WTC11 (cell line): ENCODE measurements around the gene ABCF2. TPM values are rescaled to one million over a fixed set of nuclear protein-coding genes. Genes with fewer than 3 reads are reported as not detected.

Experiments
- ATAC-seq: fragments of 200-7000 bp; cut with Tn5 transposase; 2 replicates; pipeline ENCODE4 v1.10.0; 2021; ENCODE audit warnings: mild to moderate bottlenecking, moderate library complexity
- CTCF ChIA-PET: fragments of 300-600 bp; sonication (Branson Sonifier 250); formaldehyde crosslinking; loops from one replicate; lab custom pipeline; 2021; ENCODE audit warnings: antibody characterized with exemption; lab: Charles Lee
- POLR2A ChIA-PET: fragments of 350-600 bp; sonication (Branson Sonifier 250); formaldehyde crosslinking; loops from one replicate; lab custom pipeline; 2021; ENCODE audit warnings: antibody characterized with exemption; lab: Charles Lee
- DNase-seq: peaks from one replicate; pipeline ENCODE4 v3.0.0; 2021; ENCODE audit warnings: low spot score
- H3K27ac Mint-ChIP-seq: 2 replicates; pipeline ENCODE4 v1.8.0; 2021; ENCODE audit warnings: mixed read lengths
- H3K27me3 Mint-ChIP-seq: 2 replicates; pipeline ENCODE4 v1.8.0; 2021; ENCODE audit warnings: low read depth, mild to moderate bottlenecking, moderate library complexity, mixed read lengths
- H3K36me3 Mint-ChIP-seq: 2 replicates; pipeline ENCODE4 v1.8.0; 2021; ENCODE audit warnings: mixed read lengths
- H3K4me1 Mint-ChIP-seq: 2 replicates; pipeline ENCODE4 v1.8.0; 2022; ENCODE audit warnings: mixed read lengths
- H3K4me3 Mint-ChIP-seq: 2 replicates; pipeline ENCODE4 v1.8.0; 2021; ENCODE audit warnings: mild to moderate bottlenecking, moderate library complexity, mixed read lengths
- H3K9me3 Mint-ChIP-seq: 2 replicates; pipeline ENCODE4 v1.8.0; 2021; ENCODE audit warnings: mixed read lengths
- ELF4 ChIP-seq: sonication (generic); formaldehyde crosslinking; IDR thresholded peaks from 2 replicates; pipeline ENCODE4 v1.8.1; 2022; ENCODE audit warnings: low read depth, mild to moderate bottlenecking, moderate library complexity, missing genetic modification reagents
- EMX1 ChIP-seq: fragments of 250-450 bp; sonication (Bioruptor Pico); IDR thresholded peaks from 2 replicates; pipeline ENCODE4 v1.8.0; 2021; ENCODE audit warnings: mild to moderate bottlenecking
- GRHL2 ChIP-seq: fragments of 250-450 bp; sonication (Bioruptor Pico); IDR thresholded peaks from 2 replicates; pipeline ENCODE4 v1.8.0; 2022; ENCODE audit warnings: mild to moderate bottlenecking, moderate library complexity; ENCODE audit not compliant: insufficient replicate concordance, severe bottlenecking
- GTF2I ChIP-seq: fragments of 250-450 bp; sonication (Bioruptor Pico); conservative IDR thresholded peaks from 2 replicates; pipeline ENCODE4 v1.4.0; 2021; ENCODE audit warnings: mild to moderate bottlenecking
- HMGA2 ChIP-seq: fragments of 250-450 bp; sonication (Bioruptor Pico); IDR thresholded peaks from 2 replicates; pipeline ENCODE4 v1.4.0; 2021; ENCODE audit warnings: mild to moderate bottlenecking, moderate library complexity
- JAZF1 ChIP-seq: fragments of 250-450 bp; sonication (Bioruptor Pico); IDR thresholded peaks from 2 replicates; pipeline ENCODE4 v1.9.0; 2021; ENCODE audit warnings: moderate library complexity, mild to moderate bottlenecking, inconsistent platforms
- KAT7 ChIP-seq: sonication (generic); formaldehyde crosslinking; IDR thresholded peaks from 2 replicates; pipeline ENCODE4 v1.8.1; 2023; ENCODE audit warnings: missing genetic modification reagents, mild to moderate bottlenecking, borderline replicate concordance
- MXD4 ChIP-seq: fragments of 250-450 bp; sonication (Bioruptor Pico); IDR thresholded peaks from 2 replicates; pipeline ENCODE4 v1.8.0; 2021; ENCODE audit warnings: mild to moderate bottlenecking, moderate library complexity, borderline replicate concordance
- NFE2L1 ChIP-seq: sonication (generic); formaldehyde crosslinking; IDR thresholded peaks from 2 replicates; pipeline ENCODE4 v1.8.1; 2023; ENCODE audit warnings: missing genetic modification reagents
- NFYB ChIP-seq: sonication (generic); formaldehyde crosslinking; conservative IDR thresholded peaks from 2 replicates; pipeline ENCODE4 v1.8.0; 2022; ENCODE audit warnings: low read depth, missing genetic modification reagents
- SMAD3 ChIP-seq: sonication (generic); formaldehyde crosslinking; IDR thresholded peaks from 2 replicates; pipeline ENCODE4 v1.8.0; 2022; ENCODE audit warnings: missing genetic modification reagents, mild to moderate bottlenecking, borderline replicate concordance
- SP1 ChIP-seq: sonication (generic); formaldehyde crosslinking; conservative IDR thresholded peaks from 2 replicates; pipeline ENCODE4 v1.8.1; 2022; ENCODE audit warnings: missing genetic modification reagents
- ZBTB21 ChIP-seq: sonication (generic); formaldehyde crosslinking; IDR thresholded peaks from 2 replicates; pipeline ENCODE4 v1.8.1; 2023; ENCODE audit warnings: mild to moderate bottlenecking, missing genetic modification reagents, borderline replicate concordance
- ZNF317 ChIP-seq: sonication (generic); formaldehyde crosslinking; IDR thresholded peaks from 2 replicates; pipeline ENCODE4 v1.8.1; 2023; ENCODE audit warnings: low read depth, mild to moderate bottlenecking, moderate library complexity, missing genetic modification reagents, borderline replicate concordance
- ZNF423 ChIP-seq: fragments of 250-450 bp; sonication (Bioruptor Pico); IDR thresholded peaks from 2 replicates; pipeline ENCODE4 v2.1.2; 2022; ENCODE audit warnings: mild to moderate bottlenecking, moderate library complexity
- total RNA-seq: library from RNA; stranded (reverse); gene quantifications from 3 replicates; pipeline ENCODE4 v1.2.3, GENCODE V29; 2021
- TF ChIP-seq, protein P1 (sequence below): sonication (generic); formaldehyde crosslinking; IDR thresholded peaks from 2 replicates; pipeline ENCODE4 v1.8.1; 2023; ENCODE audit warnings: mild to moderate bottlenecking, missing genetic modification reagents, moderate library complexity
- TF ChIP-seq, protein P2 (sequence below): sonication (generic); formaldehyde crosslinking; IDR thresholded peaks from 2 replicates; pipeline ENCODE4 v1.8.1; 2023; ENCODE audit warnings: mild to moderate bottlenecking, moderate library complexity, missing genetic modification reagents
- TF ChIP-seq, protein P3 (sequence below): sonication (generic); formaldehyde crosslinking; IDR thresholded peaks from 2 replicates; pipeline ENCODE4 v1.8.0; 2022; ENCODE audit warnings: mild to moderate bottlenecking, missing genetic modification reagents
- TF ChIP-seq, protein P4 (sequence below): sonication (generic); formaldehyde crosslinking; IDR thresholded peaks from 2 replicates; pipeline ENCODE4 v1.8.1; 2022; ENCODE audit warnings: low read depth, mild to moderate bottlenecking, moderate library complexity, missing genetic modification reagents, borderline replicate concordance

Gene ABCF2
- total RNA-seq, 1 experiment from 2014 or later, result 43.7 TPM

DNA sequence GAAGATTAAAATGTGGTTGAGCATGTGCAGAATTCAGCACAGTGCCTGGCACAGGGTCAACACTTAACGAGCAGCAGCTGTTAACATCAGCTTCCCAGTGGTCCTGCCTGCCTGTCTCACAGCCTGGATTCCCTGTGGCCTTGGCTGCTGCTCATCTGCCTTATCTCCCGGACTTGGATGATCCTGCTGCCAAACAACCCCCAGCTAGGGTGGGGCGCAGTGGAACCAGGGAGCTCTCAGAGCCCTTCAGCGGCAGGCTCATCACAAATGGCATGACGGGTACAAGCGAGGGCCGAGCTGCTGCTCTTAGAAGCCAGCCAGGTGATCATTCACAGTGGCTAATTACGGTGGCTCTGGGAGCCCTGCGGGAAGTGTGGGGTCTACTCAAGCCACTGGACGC, 34.5 kb upstream of the ABCF2 start:
- H3K4me1 Mint-ChIP-seq, result peaks cover 7% of the 10 kb centered on the region
- no peaks in the 10 kb centered on the region for H3K9me3 Mint-ChIP-seq
- TF ChIP-seq ELF4 (CRISPR knock-in tag), result no peak
- TF ChIP-seq, protein P1, sequence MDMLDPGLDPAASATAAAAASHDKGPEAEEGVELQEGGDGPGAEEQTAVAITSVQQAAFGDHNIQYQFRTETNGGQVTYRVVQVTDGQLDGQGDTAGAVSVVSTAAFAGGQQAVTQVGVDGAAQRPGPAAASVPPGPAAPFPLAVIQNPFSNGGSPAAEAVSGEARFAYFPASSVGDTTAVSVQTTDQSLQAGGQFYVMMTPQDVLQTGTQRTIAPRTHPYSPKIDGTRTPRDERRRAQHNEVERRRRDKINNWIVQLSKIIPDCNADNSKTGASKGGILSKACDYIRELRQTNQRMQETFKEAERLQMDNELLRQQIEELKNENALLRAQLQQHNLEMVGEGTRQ (CRISPR knock-in tag), result no peak
- TF ChIP-seq, protein P2, sequence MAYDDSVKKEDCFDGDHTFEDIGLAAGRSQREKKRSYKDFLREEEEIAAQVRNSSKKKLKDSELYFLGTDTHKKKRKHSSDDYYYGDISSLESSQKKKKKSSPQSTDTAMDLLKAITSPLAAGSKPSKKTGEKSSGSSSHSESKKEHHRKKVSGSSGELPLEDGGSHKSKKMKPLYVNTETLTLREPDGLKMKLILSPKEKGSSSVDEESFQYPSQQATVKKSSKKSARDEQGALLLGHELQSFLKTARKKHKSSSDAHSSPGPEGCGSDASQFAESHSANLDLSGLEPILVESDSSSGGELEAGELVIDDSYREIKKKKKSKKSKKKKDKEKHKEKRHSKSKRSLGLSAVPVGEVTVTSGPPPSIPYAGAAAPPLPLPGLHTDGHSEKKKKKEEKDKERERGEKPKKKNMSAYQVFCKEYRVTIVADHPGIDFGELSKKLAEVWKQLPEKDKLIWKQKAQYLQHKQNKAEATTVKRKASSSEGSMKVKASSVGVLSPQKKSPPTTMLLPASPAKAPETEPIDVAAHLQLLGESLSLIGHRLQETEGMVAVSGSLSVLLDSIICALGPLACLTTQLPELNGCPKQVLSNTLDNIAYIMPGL, result no peak
- TF ChIP-seq, protein P3, sequence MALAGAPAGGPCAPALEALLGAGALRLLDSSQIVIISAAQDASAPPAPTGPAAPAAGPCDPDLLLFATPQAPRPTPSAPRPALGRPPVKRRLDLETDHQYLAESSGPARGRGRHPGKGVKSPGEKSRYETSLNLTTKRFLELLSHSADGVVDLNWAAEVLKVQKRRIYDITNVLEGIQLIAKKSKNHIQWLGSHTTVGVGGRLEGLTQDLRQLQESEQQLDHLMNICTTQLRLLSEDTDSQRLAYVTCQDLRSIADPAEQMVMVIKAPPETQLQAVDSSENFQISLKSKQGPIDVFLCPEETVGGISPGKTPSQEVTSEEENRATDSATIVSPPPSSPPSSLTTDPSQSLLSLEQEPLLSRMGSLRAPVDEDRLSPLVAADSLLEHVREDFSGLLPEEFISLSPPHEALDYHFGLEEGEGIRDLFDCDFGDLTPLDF, result no peak
- H3K27me3 Mint-ChIP-seq, result peaks cover 30% of the 10 kb centered on the region
- no peak for ATAC-seq
- POLR2A ChIA-PET, result no interaction called here
- no peak overlapping the region for H3K27ac Mint-ChIP-seq
- no peaks in the 10 kb centered on the region for H3K36me3 Mint-ChIP-seq
- no peak overlapping the region for H3K4me3 Mint-ChIP-seq
- CTCF ChIA-PET, result interaction anchor here (1.0 kb wide), 2 partner anchors 16 to 17 kb away, joined by 3 read pairs; no protein-coding TSS in a partner anchor
- no peak for DNase-seq

DNA sequence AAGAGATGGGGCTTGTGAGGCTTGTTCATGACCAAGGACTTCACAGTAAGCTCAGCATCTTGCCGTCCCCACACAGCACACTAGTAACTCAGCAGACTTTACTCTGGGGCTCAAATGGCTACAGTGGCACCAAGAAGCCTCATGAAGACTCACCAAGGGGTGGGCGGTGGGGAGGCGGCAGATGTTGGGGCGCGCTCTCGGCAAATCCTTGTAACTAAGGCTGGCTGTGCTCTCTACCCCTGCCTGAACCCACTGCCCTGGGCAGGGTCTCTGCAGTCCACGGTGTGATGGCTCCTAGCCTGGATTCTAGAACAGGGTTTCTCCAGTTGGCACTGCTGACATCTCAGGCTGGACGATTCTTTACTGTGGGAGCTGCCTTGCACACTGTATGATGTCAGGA, 33.9 kb upstream of the ABCF2 start:
- no peak overlapping the region for H3K4me3 Mint-ChIP-seq
- H3K27me3 Mint-ChIP-seq, result peaks cover 34% of the 10 kb centered on the region
- H3K27ac Mint-ChIP-seq, result no peak overlapping the region
- POLR2A ChIA-PET, result no interaction called here
- H3K9me3 Mint-ChIP-seq, result no peaks in the 10 kb centered on the region
- H3K36me3 Mint-ChIP-seq, result no peaks in the 10 kb centered on the region
- ATAC-seq (no peak), DNase-seq (no peak)
- no peak for TF ChIP-seq MXD4 (CRISPR knock-in tag)
- TF ChIP-seq ZBTB21 (CRISPR knock-in tag), result no peak
- TF ChIP-seq HMGA2 (CRISPR knock-in tag), result no peak
- no peak for TF ChIP-seq SMAD3 (CRISPR knock-in tag)
- TF ChIP-seq ZNF423 (CRISPR knock-in tag), result no peak
- TF ChIP-seq NFYB (CRISPR knock-in tag), result no peak
- no peak for TF ChIP-seq ZNF317 (CRISPR knock-in tag)
- TF ChIP-seq GTF2I, result no peak
- no peak for TF ChIP-seq SP1
- TF ChIP-seq KAT7, result no peak
- peaks cover 10% of the 10 kb centered on the region for H3K4me1 Mint-ChIP-seq
- CTCF ChIA-PET, result interaction anchor here (0.5 to 2.1 kb wide), 2 partner anchors 17 to 247 kb away, joined by 4 to 6 read pairs; no protein-coding TSS in a partner anchor

DNA sequence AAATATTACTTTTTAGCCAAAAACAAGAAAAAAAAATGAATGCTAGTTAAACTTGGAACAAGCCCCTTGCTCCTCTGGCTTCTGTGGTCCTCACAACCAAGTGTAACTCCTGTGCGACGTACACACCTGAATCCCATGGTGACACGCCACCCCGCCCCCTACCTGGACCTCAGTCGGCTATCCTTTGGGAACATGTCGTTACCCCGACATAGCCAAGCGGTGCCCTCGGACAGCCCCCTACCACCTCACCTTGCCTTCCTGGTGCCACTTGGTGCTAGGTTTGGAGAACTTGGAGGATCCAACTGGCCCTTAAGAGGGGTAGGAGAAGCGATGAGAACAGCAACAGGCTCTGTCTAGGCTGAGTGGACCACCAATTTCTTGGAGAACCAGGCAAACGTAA, 33.5 kb upstream of the ABCF2 start:
- Mint-ChIP-seq H3K9me3 (no peaks in the 10 kb centered on the region), H3K27ac (no peak overlapping the region), H3K36me3 (no peaks in the 10 kb centered on the region), H3K27me3 (peaks cover 37% of the 10 kb centered on the region), H3K4me1 (peaks cover 10% of the 10 kb centered on the region), H3K4me3 (no peak overlapping the region)
- no peak for ATAC-seq
- DNase-seq, result no peak
- CTCF ChIA-PET, result interaction anchor here (0.5 to 2.1 kb wide), 2 partner anchors 16 to 247 kb away, joined by 4 to 6 read pairs; no protein-coding TSS in a partner anchor
- POLR2A ChIA-PET, result no interaction called here
- TF ChIP-seq EMX1 (CRISPR knock-in tag) (no peak), JAZF1 (CRISPR knock-in tag) (no peak), GRHL2 (CRISPR knock-in tag) (no peak), NFE2L1 (CRISPR knock-in tag) (no peak)
- TF ChIP-seq, protein P4, sequence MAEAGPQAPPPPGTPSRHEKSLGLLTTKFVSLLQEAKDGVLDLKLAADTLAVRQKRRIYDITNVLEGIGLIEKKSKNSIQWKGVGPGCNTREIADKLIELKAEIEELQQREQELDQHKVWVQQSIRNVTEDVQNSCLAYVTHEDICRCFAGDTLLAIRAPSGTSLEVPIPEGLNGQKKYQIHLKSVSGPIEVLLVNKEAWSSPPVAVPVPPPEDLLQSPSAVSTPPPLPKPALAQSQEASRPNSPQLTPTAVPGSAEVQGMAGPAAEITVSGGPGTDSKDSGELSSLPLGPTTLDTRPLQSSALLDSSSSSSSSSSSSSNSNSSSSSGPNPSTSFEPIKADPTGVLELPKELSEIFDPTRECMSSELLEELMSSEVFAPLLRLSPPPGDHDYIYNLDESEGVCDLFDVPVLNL (CRISPR knock-in tag), result no peak
